HepG2 (cell line): ENCODE results near the gene NOTUM. TPM values are rescaled to one million over a fixed set of nuclear protein-coding genes. Genes with fewer than 3 reads are reported as not detected.

Source experiments
- ARNT2 ChIP-seq: sonication (generic); formaldehyde crosslinking; IDR thresholded peaks from 2 replicates; pipeline ENCODE4 v1.8.0; 2022; ENCODE audit warnings: mild to moderate bottlenecking, low read depth, missing genetic modification reagents, moderate library complexity
- GATAD2A ChIP-seq: IDR thresholded peaks from 2 replicates; pipeline ENCODE4 v1.6.1; 2016
- GMEB2 ChIP-seq: IDR thresholded peaks from 2 replicates; pipeline ENCODE4 v1.6.1; 2016; ENCODE audit warnings: missing biosample characterization, missing genetic modification reagents, low read depth
- HOXD1 ChIP-seq: sonication (generic); formaldehyde crosslinking; IDR thresholded peaks from 2 replicates; pipeline ENCODE4 v1.5.0; 2020; ENCODE audit warnings: missing genetic modification reagents
- IKZF5 ChIP-seq: IDR thresholded peaks from 2 replicates; pipeline ENCODE4 v1.6.1; 2018; ENCODE audit warnings: missing genetic modification reagents, mild to moderate bottlenecking, missing compliant biosample characterization
- KLF9 ChIP-seq: IDR thresholded peaks from 2 replicates; pipeline ENCODE4 v1.6.1; 2016; ENCODE audit warnings: low read depth
- KMT2A ChIP-seq: sonication (generic); formaldehyde crosslinking; IDR thresholded peaks from 2 replicates; pipeline ENCODE4 v1.4.0; 2020; ENCODE audit warnings: missing genetic modification reagents
- NFYB ChIP-seq: sonication (generic); formaldehyde crosslinking; IDR thresholded peaks from 2 replicates; pipeline ENCODE4 v1.4.0; 2020; ENCODE audit warnings: missing genetic modification reagents
- PHF20 ChIP-seq: sonication (generic); formaldehyde crosslinking; IDR thresholded peaks from 2 replicates; pipeline ENCODE4 v1.5.0; 2020; ENCODE audit warnings: mild to moderate bottlenecking, missing genetic modification reagents
- POLR2AphosphoS5 ChIP-seq: IDR thresholded peaks from 2 replicates; pipeline ENCODE4 v1.6.1; 2012; ENCODE audit warnings: low read depth, low read length
- RERE ChIP-seq: IDR thresholded peaks from 2 replicates; pipeline ENCODE4 v1.6.1; 2016; ENCODE audit warnings: low read depth, missing genetic modification reagents, missing compliant biosample characterization
- TAF1 ChIP-seq: sonication (generic); formaldehyde crosslinking; IDR thresholded peaks from 2 replicates; pipeline ENCODE4 v1.4.0; 2020; ENCODE audit warnings: missing genetic modification reagents
- TARDBP ChIP-seq: sonication (generic); formaldehyde crosslinking; IDR thresholded peaks from 2 replicates; pipeline ENCODE4 v1.8.0; 2022; ENCODE audit warnings: mild to moderate bottlenecking, missing genetic modification reagents
- ZBTB46 ChIP-seq: sonication (generic); formaldehyde crosslinking; IDR thresholded peaks from 2 replicates; pipeline ENCODE4 v1.4.0; 2020; ENCODE audit warnings: mild to moderate bottlenecking, missing genetic modification reagents, borderline replicate concordance
- ZNF362 ChIP-seq: sonication (generic); formaldehyde crosslinking; IDR thresholded peaks from 2 replicates; pipeline ENCODE4 v1.4.0; 2020; ENCODE audit warnings: missing genetic modification reagents, mild to moderate bottlenecking, borderline replicate concordance
- ZNF598 ChIP-seq: sonication (generic); formaldehyde crosslinking; IDR thresholded peaks from 2 replicates; pipeline ENCODE4 v1.5.1; 2020; ENCODE audit warnings: mild to moderate bottlenecking, missing genetic modification reagents, borderline replicate concordance
- ZNF672 ChIP-seq: sonication (generic); formaldehyde crosslinking; IDR thresholded peaks from 2 replicates; pipeline ENCODE4 v1.8.1; 2022; ENCODE audit warnings: missing genetic modification reagents
- ZNF746 ChIP-seq: sonication (generic); formaldehyde crosslinking; IDR thresholded peaks from 2 replicates; pipeline ENCODE4 v1.8.0; 2022; ENCODE audit warnings: mild to moderate bottlenecking, missing genetic modification reagents
- ZNF768 ChIP-seq: sonication (generic); formaldehyde crosslinking; IDR thresholded peaks from 2 replicates; pipeline ENCODE4 v1.4.0; 2020; ENCODE audit warnings: missing genetic modification reagents
- polyA plus RNA-seq, 8 experiments: library from polyadenylated mRNA; depleted of rRNA in 3 of 8; stranded (reverse) in 7 of 8; unstranded in 1 of 8; fragments of >200 nt; fragmentation: Illumina TruSeq in 4 of 8; extraction: Trizol in 4 of 8; gene quantifications; 2 replicates each; pipeline versions ENCODE4 v1.2.1 to v1.2.3, GENCODE V29; 2011 to 2016; ENCODE audit warnings: low read depth in 4 of 8, missing spikeins in 1 of 8, mixed read lengths in 1 of 8; ENCODE audit not compliant: insufficient read depth in 1 of 8
- total RNA-seq, 5 experiments: library from RNA; depleted of rRNA; stranded (reverse); fragments of >200 nt; fragmentation: Illumina TruSeq; extraction: Trizol; gene quantifications; 2 replicates each; pipeline ENCODE4 v1.2.3, GENCODE V29; 2016; ENCODE audit warnings: low read depth in 1 of 5

Gene NOTUM
- total and polyA plus RNA-seq, 2 of the 13 experiments (the other 11 are each of a cell fraction or from before 2014, with no cell fraction given) = 150 to 160 TPM

GRCh38 chr17:81916234-81917001 lies 44.6 kb downstream of the NOTUM start (continued):
- TF ChIP-seq GMEB2 (CRISPR knock-in tag) (no peak), KLF9 (CRISPR knock-in tag) (no peak), TARDBP (CRISPR knock-in tag) (no peak), ZNF362 (CRISPR knock-in tag) (peak; percentile 81), ZNF768 (no peak; the same call in 1 of the 2 replicates), KMT2A (CRISPR knock-in tag) (no peak), GATAD2A (CRISPR knock-in tag) (0 out of 2 replicates have a peak, but pooled peaks have one; percentile 8), POLR2AphosphoS5 (peak; percentile 36; the same call in 1 of the 2 replicates), IKZF5 (peak; percentile 29; the same call in 1 of the 2 replicates), ZNF598 (no peak), HOXD1 (CRISPR knock-in tag) (no peak), ZNF672 (no peak), ZBTB46 (CRISPR knock-in tag) (no peak), TAF1 (CRISPR knock-in tag) (peak; percentile 29; the same call in 1 of the 2 replicates), RERE (CRISPR knock-in tag) (no peak), ARNT2 (CRISPR knock-in tag) (no peak), NFYB (CRISPR knock-in tag) (no peak), PHF20 (CRISPR knock-in tag) (no peak), ZNF746 (0 out of 2 replicates have a peak, but pooled peaks have one; percentile 29)
